Esophagus muscularis mucosa (tissue), 4 donors: ENCODE measurements around the gene PYDC1.

Source experiments
- EP300 ChIP-seq: sonication (generic); formaldehyde crosslinking; IDR thresholded peaks from one replicate; pipeline ENCODE4 v1.6.1; 2017; ENCODE audit warnings: antibody characterized with exemption
- POLR2A ChIP-seq: fragments of 450-650 bp; IDR thresholded peaks from one replicate; pipeline ENCODE4 v1.6.1; 2017; ENCODE audit warnings: antibody characterized with exemption, moderate library complexity, mild to moderate bottlenecking, low read depth
- POLR2AphosphoS5 ChIP-seq, 2 donors: sonication (generic); formaldehyde crosslinking; IDR thresholded peaks; one replicate each; pipeline ENCODE4 v1.6.1; 2017; ENCODE audit warnings: antibody characterized with exemption in 2 of 2
- TF ChIP-seq, protein P1 (sequence below), 3 experiments: fragments of 200-600 bp in 2 of 3; fragments of 450-650 bp in 1 of 3; sonication (generic) in 2 of 3; IDR thresholded peaks; one replicate each; pipeline ENCODE4 v1.5.1; 2017 to 2019; ENCODE audit warnings: antibody characterized with exemption in 3 of 3, mild to moderate bottlenecking in 2 of 3, moderate library complexity in 1 of 3

DNA sequence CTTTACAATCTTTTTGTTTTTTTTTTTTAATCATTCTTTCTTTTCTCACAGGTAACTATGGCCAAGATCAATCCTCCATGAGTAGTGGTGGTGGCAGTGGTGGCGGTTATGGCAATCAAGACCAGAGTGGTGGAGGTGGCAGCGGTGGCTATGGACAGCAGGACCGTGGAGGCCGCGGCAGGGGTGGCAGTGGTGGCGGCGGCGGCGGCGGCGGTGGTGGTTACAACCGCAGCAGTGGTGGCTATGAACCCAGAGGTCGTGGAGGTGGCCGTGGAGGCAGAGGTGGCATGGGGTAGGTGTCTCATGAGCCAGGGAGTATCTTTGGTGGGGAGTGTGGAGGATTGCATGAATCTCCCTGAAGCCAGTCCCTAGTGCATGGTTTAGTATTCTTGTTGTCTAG is 32.0 kb downstream of the PYDC1 start:
- no peak for TF ChIP-seq POLR2A
- TF ChIP-seq, protein P1, sequence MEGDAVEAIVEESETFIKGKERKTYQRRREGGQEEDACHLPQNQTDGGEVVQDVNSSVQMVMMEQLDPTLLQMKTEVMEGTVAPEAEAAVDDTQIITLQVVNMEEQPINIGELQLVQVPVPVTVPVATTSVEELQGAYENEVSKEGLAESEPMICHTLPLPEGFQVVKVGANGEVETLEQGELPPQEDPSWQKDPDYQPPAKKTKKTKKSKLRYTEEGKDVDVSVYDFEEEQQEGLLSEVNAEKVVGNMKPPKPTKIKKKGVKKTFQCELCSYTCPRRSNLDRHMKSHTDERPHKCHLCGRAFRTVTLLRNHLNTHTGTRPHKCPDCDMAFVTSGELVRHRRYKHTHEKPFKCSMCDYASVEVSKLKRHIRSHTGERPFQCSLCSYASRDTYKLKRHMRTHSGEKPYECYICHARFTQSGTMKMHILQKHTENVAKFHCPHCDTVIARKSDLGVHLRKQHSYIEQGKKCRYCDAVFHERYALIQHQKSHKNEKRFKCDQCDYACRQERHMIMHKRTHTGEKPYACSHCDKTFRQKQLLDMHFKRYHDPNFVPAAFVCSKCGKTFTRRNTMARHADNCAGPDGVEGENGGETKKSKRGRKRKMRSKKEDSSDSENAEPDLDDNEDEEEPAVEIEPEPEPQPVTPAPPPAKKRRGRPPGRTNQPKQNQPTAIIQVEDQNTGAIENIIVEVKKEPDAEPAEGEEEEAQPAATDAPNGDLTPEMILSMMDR (IDR thresholded peaks at IDR 0.05): no peak
- no peak for TF ChIP-seq EP300
- TF ChIP-seq POLR2AphosphoS5 (IDR thresholded peaks at IDR 0.05): no peak
